Neutrophil (primary cell): ENCODE data around the gene DNLZ.

Source experiments
- H3K27ac ChIP-seq: fragments of 200-600 bp; sonication (generic); 2 replicates; pipeline ENCODE4 v1.5.1; 2016; ENCODE audit warnings: mild to moderate bottlenecking, moderate library complexity
- H3K27me3 ChIP-seq: fragments of 200-600 bp; sonication (generic); 2 replicates; pipeline ENCODE4 v1.6.0; 2016; ENCODE audit warnings: mild to moderate bottlenecking
- H3K36me3 ChIP-seq: fragments of 200-600 bp; sonication (generic); 2 replicates; pipeline ENCODE4 v1.5.1; 2017
- H3K4me1 ChIP-seq, 2 experiments: fragments of 200-600 bp in 1 of 2; sonication (generic) in 1 of 2; 1 replicate in 1 of 2; 2 replicates in 1 of 2; pipeline versions ENCODE4 v1.5.1 to v1.6.1; 2013 to 2016; ENCODE audit warnings: low read depth in 1 of 2, low read length in 1 of 2, mild to moderate bottlenecking in 1 of 2, moderate library complexity in 1 of 2; ENCODE audit not compliant: control insufficient read depth in 1 of 2, insufficient read depth in 1 of 2
- H3K4me3 ChIP-seq, 2 experiments: fragments of 200-600 bp in 1 of 2; sonication (generic) in 1 of 2; 1 replicate in 1 of 2; 2 replicates in 1 of 2; pipeline ENCODE4 v1.5.1; 2013 to 2016; ENCODE audit warnings: low read depth in 1 of 2, low read length in 1 of 2, mild to moderate bottlenecking in 1 of 2, moderate library complexity in 1 of 2
- H3K9me3 ChIP-seq: fragments of 200-600 bp; sonication (generic); 2 replicates; pipeline ENCODE4 v1.5.1; 2016
- TF ChIP-seq, protein P1 (sequence below): fragments of 200-600 bp; sonication (generic); IDR thresholded peaks from 2 replicates; pipeline ENCODE4 v1.5.1; 2016; ENCODE audit warnings: antibody characterized with exemption

The DNLZ gene

DNA sequence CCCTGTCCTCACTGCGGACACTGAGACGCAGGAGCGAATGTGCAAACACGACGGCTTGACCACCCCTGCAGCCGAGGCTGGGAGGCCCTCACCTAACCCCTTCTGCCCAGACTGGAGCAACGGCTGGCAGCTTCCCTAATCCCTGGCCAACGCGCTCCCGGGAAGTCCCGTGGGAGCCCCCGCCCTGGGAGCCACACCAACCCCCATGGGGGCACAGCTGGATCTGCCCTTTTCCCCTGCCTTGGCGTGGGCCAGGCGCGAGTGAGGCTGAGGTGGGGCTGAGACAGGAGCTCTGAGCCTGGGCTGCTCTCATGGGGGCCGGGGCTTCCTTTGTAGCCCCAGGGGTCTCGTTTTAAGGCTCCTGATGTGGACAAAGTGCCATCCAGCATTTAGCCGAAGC is 4.6 kb upstream of the DNLZ start:
- H3K4me1 ChIP-seq, result peaks cover 42 to 47% of the 10 kb centered on the region in 2 experiments
- H3K9me3 ChIP-seq, result no peaks in the 10 kb centered on the region
- TF ChIP-seq, protein P1, sequence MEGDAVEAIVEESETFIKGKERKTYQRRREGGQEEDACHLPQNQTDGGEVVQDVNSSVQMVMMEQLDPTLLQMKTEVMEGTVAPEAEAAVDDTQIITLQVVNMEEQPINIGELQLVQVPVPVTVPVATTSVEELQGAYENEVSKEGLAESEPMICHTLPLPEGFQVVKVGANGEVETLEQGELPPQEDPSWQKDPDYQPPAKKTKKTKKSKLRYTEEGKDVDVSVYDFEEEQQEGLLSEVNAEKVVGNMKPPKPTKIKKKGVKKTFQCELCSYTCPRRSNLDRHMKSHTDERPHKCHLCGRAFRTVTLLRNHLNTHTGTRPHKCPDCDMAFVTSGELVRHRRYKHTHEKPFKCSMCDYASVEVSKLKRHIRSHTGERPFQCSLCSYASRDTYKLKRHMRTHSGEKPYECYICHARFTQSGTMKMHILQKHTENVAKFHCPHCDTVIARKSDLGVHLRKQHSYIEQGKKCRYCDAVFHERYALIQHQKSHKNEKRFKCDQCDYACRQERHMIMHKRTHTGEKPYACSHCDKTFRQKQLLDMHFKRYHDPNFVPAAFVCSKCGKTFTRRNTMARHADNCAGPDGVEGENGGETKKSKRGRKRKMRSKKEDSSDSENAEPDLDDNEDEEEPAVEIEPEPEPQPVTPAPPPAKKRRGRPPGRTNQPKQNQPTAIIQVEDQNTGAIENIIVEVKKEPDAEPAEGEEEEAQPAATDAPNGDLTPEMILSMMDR, result no peak
- no peak overlapping the region for H3K27ac ChIP-seq
- no peaks in the 10 kb centered on the region for H3K27me3 ChIP-seq
- peaks cover 19% of the 10 kb centered on the region for H3K36me3 ChIP-seq
- H3K4me3 ChIP-seq, result no peak overlapping the region

DNA sequence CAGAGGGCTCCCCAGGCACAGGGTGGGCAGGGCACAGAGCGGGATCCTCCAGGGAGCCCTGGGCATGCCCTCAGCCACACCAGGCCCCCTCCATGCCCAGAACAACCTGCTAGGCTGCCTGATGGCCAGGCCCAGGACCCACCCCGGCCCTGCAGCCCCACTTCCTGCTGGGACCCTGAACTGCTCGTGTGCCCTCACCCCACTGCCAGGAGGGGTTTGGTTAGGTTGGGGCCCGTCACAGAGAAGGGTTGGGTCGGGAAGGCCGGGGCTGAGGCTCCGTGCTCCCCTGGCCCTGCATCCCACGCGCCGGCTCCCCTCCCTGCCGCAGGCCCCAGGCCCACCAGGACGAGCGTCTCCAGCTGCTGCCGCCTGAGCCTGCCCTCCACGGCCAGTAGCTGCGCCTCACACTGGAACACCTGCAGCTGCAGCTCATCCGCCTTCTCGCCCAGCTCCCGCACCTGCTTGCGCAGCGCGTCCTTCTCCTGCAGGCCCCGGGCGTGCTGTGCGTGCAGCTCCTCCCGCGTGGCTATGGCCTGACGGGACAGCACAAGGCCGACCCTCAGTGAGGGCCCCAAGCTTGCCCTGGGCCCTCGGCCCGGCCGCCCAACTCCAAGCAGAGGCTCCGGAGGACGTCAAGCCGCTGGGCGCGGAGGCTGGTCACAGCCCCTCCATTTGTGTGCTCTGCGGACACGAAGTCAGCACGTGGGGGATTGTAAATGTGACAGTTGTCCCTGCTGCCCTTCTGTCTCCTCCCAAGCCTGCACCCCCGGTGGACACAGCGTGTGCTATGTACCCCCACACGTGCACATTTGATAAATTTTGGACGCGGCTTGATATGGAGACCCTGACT is 4.0 kb upstream of the DNLZ start:
- TF ChIP-seq, protein P1, result no peak
- no peaks in the 10 kb centered on the region for H3K9me3 ChIP-seq
- peaks cover 35 to 46% of the 10 kb centered on the region in 2 experiments for H3K4me1 ChIP-seq
- H3K27me3 ChIP-seq, result no peaks in the 10 kb centered on the region
- peaks cover 19% of the 10 kb centered on the region for H3K36me3 ChIP-seq
- H3K4me3 ChIP-seq, result no peak overlapping the region
- no peak overlapping the region for H3K27ac ChIP-seq

DNA sequence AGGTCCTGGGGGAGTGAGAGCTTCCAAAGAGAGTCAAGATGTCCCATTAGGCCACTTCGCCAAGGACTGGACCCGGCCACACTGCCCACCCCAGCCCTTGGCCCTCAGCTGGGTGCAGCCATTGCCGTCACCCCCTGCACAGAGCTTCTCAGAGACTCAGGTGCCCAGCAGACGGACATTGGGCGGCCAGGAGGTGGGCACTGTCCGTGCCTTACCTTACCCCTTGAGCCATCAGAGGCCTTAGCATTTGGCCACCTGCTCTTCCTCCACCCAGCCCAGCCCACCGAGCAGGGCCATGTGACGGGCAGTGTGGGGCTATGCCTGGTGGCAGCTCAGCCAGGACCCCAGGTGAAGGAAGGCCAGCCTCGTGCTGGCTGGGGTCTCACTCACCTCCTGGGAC is 3.3 kb upstream of the DNLZ start:
- Histone ChIP-seq H3K36me3 (peaks cover 19% of the 10 kb centered on the region), H3K4me3 (no peak overlapping the region), H3K4me1 (peaks cover 30 to 39% of the 10 kb centered on the region in 2 experiments), H3K9me3 (no peaks in the 10 kb centered on the region), H3K27me3 (no peaks in the 10 kb centered on the region), H3K27ac (peak overlapping the region; percentile 84)
- TF ChIP-seq, protein P1, result no peak

DNA sequence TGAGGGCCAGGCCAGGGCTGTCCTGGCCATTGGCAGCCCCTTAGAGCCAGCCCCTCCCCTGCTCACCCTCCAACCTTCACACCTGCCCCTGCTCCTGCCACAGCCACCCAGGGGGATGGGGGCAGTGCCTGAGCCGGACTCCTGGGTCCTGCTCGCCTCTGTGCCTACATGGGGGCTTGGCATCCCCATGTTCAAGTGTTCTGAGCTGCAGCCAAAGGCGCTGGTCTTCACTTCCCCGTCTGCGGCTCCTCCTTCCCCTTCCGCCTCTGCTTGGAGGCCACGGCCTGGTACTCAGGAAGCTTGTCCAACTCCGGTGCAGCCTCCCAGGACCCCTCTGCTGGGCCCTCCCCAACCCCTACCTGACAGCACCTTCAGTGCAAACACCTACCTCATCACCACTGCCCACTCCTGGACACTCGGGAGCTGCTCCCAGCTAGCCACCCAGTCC is 2.3 kb upstream of the DNLZ start:
- H3K36me3 ChIP-seq, result peaks cover 13% of the 10 kb centered on the region
- H3K4me3 ChIP-seq, result peak overlapping the region in 1 of 2 experiments; percentile 43
- peaks cover 30 to 39% of the 10 kb centered on the region in 2 experiments for H3K4me1 ChIP-seq
- no peaks in the 10 kb centered on the region for H3K27me3 ChIP-seq
- peak overlapping the region; percentile 84 for H3K27ac ChIP-seq
- TF ChIP-seq, protein P1, result no peak
- no peaks in the 10 kb centered on the region for H3K9me3 ChIP-seq

DNA sequence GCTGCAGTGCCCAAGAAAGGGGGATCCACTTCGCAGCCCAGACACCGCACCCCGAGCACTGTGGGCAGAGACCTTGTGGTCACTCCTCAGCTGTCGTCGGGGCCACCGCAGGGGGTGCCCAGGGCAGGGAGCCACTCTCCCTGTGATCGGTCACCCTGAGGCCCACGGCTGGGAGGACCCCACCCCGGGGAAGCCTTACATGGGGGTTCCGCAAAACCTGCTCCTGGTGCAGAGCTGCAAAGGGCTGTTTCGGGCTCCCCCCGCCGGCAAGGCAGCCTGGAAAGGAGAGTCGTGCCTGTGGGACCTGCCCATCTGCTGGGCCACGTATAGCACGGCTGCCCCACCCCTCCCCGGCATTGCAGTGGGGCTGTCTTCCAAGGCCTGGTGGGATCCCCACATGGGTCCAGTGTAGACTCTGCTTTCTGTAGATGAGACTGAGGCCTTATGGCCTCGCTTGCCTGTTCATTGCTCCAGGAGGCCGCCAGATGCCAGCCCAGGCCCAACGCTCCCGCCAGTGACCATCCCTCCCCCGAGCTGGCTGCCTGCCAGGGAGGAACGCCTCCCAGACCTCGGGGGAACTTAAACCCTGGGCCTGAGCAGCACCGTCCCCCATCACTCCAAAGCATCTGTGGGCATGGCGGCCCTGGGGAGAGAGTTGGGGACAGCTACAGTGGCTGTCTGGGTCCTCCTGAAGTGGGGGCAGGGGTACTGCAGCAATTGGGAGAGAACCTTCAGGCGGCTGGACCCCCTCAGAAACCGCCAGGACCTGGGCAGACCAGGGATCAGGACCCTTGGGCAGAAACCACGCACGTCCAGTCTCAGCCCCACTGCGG is 1.6 kb upstream of the DNLZ start:
- Histone ChIP-seq H3K4me1 (peaks cover 30 to 39% of the 10 kb centered on the region in 2 experiments), H3K27me3 (no peaks in the 10 kb centered on the region), H3K36me3 (peaks cover 7% of the 10 kb centered on the region), H3K9me3 (no peaks in the 10 kb centered on the region), H3K27ac (peak overlapping the region; percentile 84), H3K4me3 (peak overlapping the region in 1 of 2 experiments; percentile 43)
- TF ChIP-seq, protein P1, result no peak
